Upper lobe of right lung (tissue), 1 donor: Measurements from ENCODE around the gene EDN2. TPM values are rescaled to one million over a fixed set of nuclear protein-coding genes. Genes with fewer than 3 reads are reported as not detected.

ENCODE experiments used
- ATAC-seq: fragments of 200-7000 bp; cut with Tn5 transposase; one replicate; pipeline ENCODE4 v1.9.1; 2020; ENCODE audit warnings: mild to moderate bottlenecking, moderate library complexity
- DNase-seq: peaks from one replicate; pipeline ENCODE4 v3.0.0-alpha.2; 2020
- H3K27ac ChIP-seq: fragments of 200-600 bp; one replicate; pipeline ENCODE4 v1.8.0; 2022
- H3K27me3 ChIP-seq: fragments of 200-600 bp; one replicate; pipeline ENCODE4 v1.8.0; 2022; ENCODE audit warnings: mild to moderate bottlenecking
- H3K36me3 ChIP-seq: fragments of 200-600 bp; one replicate; pipeline ENCODE4 v1.8.0; 2022
- H3K4me1 ChIP-seq: fragments of 200-600 bp; one replicate; pipeline ENCODE4 v1.8.0; 2022
- H3K4me3 ChIP-seq: fragments of 200-600 bp; one replicate; pipeline ENCODE4 v1.8.0; 2022; ENCODE audit warnings: mild to moderate bottlenecking
- H3K9me3 ChIP-seq: fragments of 200-600 bp; one replicate; pipeline ENCODE4 v1.8.0; 2022
- intact Hi-C: fragments of 100-400 bp; cut with DNase I; formaldehyde crosslinking; loops from one replicate; pipeline ENCODE4 v1.11.0; 2022
- long read RNA-seq: library from polyadenylated mRNA; unstranded; transcript quantifications from one replicate; pipeline ENCODE4 v2.0.0, GENCODE V29; 2021
- total RNA-seq: library from RNA; stranded (reverse); fragmentation: NEBNext Ultra II Directional; extraction: Animal tissue kit (Norgen Biotek cat#: 25700); gene quantifications from one replicate; pipeline ENCODE4 v1.2.1, GENCODE V29; 2021
- TF ChIP-seq, protein P1 (sequence below): fragments of 200-600 bp; IDR thresholded peaks from one replicate; pipeline ENCODE4 v1.8.0; 2022; ENCODE audit warnings: antibody characterized with exemption
- donor health status: DM: no; HTN: yes; CAD: no; lungs with severe emphysema.

EDN2 gene
- not detected for total RNA-seq
- long read RNA-seq: 0 reads

- Histone ChIP-seq H3K4me3 (no peak within 1 kb of the TSS), H3K4me1 (peaks cover 33% of the 10 kb centered on the region), H3K27me3 (no peaks in the 10 kb centered on the region), H3K27ac (no peak within 1 kb of the TSS), H3K36me3 (no peaks in the 10 kb centered on the region), H3K9me3 (no peaks in the 10 kb centered on the region)
- peak; percentile 85 for ATAC-seq
- peak; percentile 89 for DNase-seq
- TF ChIP-seq, protein P1, sequence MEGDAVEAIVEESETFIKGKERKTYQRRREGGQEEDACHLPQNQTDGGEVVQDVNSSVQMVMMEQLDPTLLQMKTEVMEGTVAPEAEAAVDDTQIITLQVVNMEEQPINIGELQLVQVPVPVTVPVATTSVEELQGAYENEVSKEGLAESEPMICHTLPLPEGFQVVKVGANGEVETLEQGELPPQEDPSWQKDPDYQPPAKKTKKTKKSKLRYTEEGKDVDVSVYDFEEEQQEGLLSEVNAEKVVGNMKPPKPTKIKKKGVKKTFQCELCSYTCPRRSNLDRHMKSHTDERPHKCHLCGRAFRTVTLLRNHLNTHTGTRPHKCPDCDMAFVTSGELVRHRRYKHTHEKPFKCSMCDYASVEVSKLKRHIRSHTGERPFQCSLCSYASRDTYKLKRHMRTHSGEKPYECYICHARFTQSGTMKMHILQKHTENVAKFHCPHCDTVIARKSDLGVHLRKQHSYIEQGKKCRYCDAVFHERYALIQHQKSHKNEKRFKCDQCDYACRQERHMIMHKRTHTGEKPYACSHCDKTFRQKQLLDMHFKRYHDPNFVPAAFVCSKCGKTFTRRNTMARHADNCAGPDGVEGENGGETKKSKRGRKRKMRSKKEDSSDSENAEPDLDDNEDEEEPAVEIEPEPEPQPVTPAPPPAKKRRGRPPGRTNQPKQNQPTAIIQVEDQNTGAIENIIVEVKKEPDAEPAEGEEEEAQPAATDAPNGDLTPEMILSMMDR: no peak
- intact Hi-C loops: no loop called here
Measured at GRCh38 chr1:41484402-41485241, at the start of gene EDN2. TSS of gene EDN2 (minus strand) at chr1:41484683. CDS start at chr1:41484601, 82 bp downstream.

DNA sequence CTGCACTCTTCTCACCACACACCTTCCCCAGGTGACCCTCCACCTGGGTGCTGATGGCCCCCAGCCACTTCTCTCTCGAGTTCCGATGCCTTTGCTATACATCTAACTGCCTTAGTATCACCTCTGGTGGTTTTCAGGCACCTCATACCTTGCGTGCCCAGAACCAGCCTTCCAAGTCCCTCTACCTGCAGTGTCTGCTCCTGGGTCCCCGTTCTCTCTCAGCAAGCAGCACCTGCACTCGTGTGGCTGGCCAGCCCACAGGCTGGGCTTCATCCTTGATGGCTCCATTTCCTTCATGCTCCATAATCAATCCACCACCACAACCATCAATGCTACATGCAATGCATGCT is 49.2 kb upstream of the EDN2 start:
- H3K4me3 ChIP-seq: no peak overlapping the region
- H3K27ac ChIP-seq: no peak overlapping the region
- peak; percentile 48 for DNase-seq

GRCh38 chr1:41533016-41533730 is 48.7 kb upstream of the EDN2 start:
- H3K4me3 ChIP-seq: no peak overlapping the region
- ATAC-seq (no peak), DNase-seq (peak; percentile 35)
- peaks cover 12% of the 10 kb centered on the region for H3K4me1 ChIP-seq
- H3K9me3 ChIP-seq: no peaks in the 10 kb centered on the region
- TF ChIP-seq, protein P1: no peak
- intact Hi-C loops: no loop called here
- no peaks in the 10 kb centered on the region for H3K27me3 ChIP-seq
- H3K36me3 ChIP-seq: no peaks in the 10 kb centered on the region
- H3K27ac ChIP-seq: no peak overlapping the region

More for the DNA sequence above, 49.2 kb upstream of the EDN2 start:
- H3K27me3 ChIP-seq: no peaks in the 10 kb centered on the region
- intact Hi-C loops: no loop called here
- TF ChIP-seq, protein P1: no peak
- no peak for ATAC-seq
- H3K9me3 ChIP-seq: no peaks in the 10 kb centered on the region
- no peaks in the 10 kb centered on the region for H3K36me3 ChIP-seq
- peaks cover 13% of the 10 kb centered on the region for H3K4me1 ChIP-seq

GRCh38 chr1:41532206-41532975 is 47.9 kb upstream of the EDN2 start:
- Histone ChIP-seq H3K27me3 (no peaks in the 10 kb centered on the region), H3K27ac (no peak overlapping the region), H3K36me3 (no peaks in the 10 kb centered on the region), H3K4me3 (no peak overlapping the region), H3K9me3 (no peaks in the 10 kb centered on the region), H3K4me1 (peaks cover 4% of the 10 kb centered on the region)
- intact Hi-C loops: no loop called here
- ATAC-seq: no peak
- TF ChIP-seq, protein P1: no peak
- DNase-seq: peak; percentile 2

GRCh38 chr1:41530411-41530810 is 45.9 kb upstream of the EDN2 start:
- peak; percentile 26 for DNase-seq
- Histone ChIP-seq H3K4me3 (no peak overlapping the region), H3K27ac (no peak overlapping the region), H3K4me1 (no peaks in the 10 kb centered on the region), H3K36me3 (no peaks in the 10 kb centered on the region), H3K27me3 (no peaks in the 10 kb centered on the region), H3K9me3 (no peaks in the 10 kb centered on the region)
- intact Hi-C loops: no loop called here
- ATAC-seq: no peak
- TF ChIP-seq, protein P1: no peak
